H1 (cell line): ENCODE measurements around the gene WIPF3.

Source experiments
- ATF3 ChIP-seq: IDR thresholded peaks from 2 replicates; pipeline ENCODE4 v1.6.1; 2011; ENCODE audit warnings: low read depth, mild to moderate bottlenecking, low read length; ENCODE audit not compliant: insufficient read depth
- BRCA1 ChIP-seq: IDR thresholded peaks from 2 replicates; pipeline ENCODE4 v1.6.1; 2012; ENCODE audit warnings: low read depth, low read length, improper control_type of control experiment
- CTCF ChIP-seq, 3 experiments: IDR thresholded peaks; 1 replicate in 2 of 3; 2 replicates in 1 of 3; pipeline versions ENCODE4 v1.5.1 to v1.6.1; 2011; ENCODE audit warnings: low read length in 3 of 3, mild to moderate bottlenecking in 3 of 3, inconsistent platforms in 2 of 3, low read depth in 1 of 3, moderate library complexity in 1 of 3; ENCODE audit not compliant: insufficient read depth in 1 of 3; ENCODE audit errors: control extremely low read depth in 1 of 3
- EZH2 ChIP-seq: fragments of 200-600 bp; sonication (generic); IDR thresholded peaks from 2 replicates; pipeline ENCODE4 v1.7.1; 2012; ENCODE audit warnings: low read depth, mild to moderate bottlenecking, moderate library complexity, low read length, inconsistent platforms; ENCODE audit not compliant: severe bottlenecking
- MAX ChIP-seq: IDR thresholded peaks from 2 replicates; pipeline ENCODE4 v1.6.1; 2012; ENCODE audit warnings: inconsistent platforms
- POLR2A ChIP-seq, 2 experiments: IDR thresholded peaks; 1 replicate in 1 of 2; 2 replicates in 1 of 2; pipeline ENCODE4 v1.6.1; 2011; ENCODE audit warnings: low read depth in 2 of 2, low read length in 2 of 2, mild to moderate bottlenecking in 2 of 2; ENCODE audit errors: control extremely low read depth in 1 of 2
- POLR2AphosphoS5 ChIP-seq: IDR thresholded peaks from 2 replicates; pipeline ENCODE4 v1.6.1; 2011; ENCODE audit warnings: low read depth, low read length
- RFX5 ChIP-seq: IDR thresholded peaks from 2 replicates; pipeline ENCODE4 v1.6.1; 2011; ENCODE audit warnings: low read depth, low read length, improper control_type of control experiment, borderline replicate concordance
- SIX5 ChIP-seq: IDR thresholded peaks from 2 replicates; pipeline ENCODE4 v1.6.1; 2011; ENCODE audit warnings: mild to moderate bottlenecking, low read depth, low read length
- SP4 ChIP-seq: IDR thresholded peaks from 2 replicates; pipeline ENCODE4 v1.6.1; 2012; ENCODE audit warnings: low read length, inconsistent platforms
- SRF ChIP-seq: IDR thresholded peaks from 2 replicates; pipeline ENCODE4 v1.6.1; 2011; ENCODE audit warnings: mild to moderate bottlenecking, low read depth, low read length, moderate library complexity
- TCF12 ChIP-seq: IDR thresholded peaks from 2 replicates; pipeline ENCODE4 v1.6.1; 2011; ENCODE audit warnings: low read depth, mild to moderate bottlenecking, low read length
- ZNF274 ChIP-seq: IDR thresholded peaks from 2 replicates; pipeline ENCODE4 v1.7.0; 2012; ENCODE audit warnings: low read length, borderline replicate concordance; ENCODE audit errors: extremely low read depth

GRCh38 chr7:29958667-29959358 lies 152.5 kb downstream of the WIPF3 start:
- TF ChIP-seq POLR2AphosphoS5 (no peak), BRCA1 (no peak), MAX (no peak), EZH2 (no peak), CTCF (IDR thresholded peaks at IDR 0.05; ENCODE audit: control extremely low read depth in 1 of 3, insufficient read depth in 1 of 3, low read depth in 1 of 3, low read length in 3 of 3) (no peak), ATF3 (no peak), RFX5 (no peak), SP4 (no peak), SRF (no peak), POLR2A (IDR thresholded peaks at IDR 0.05; ENCODE audit: control extremely low read depth in 1 of 2, low read depth in 2 of 2, low read length in 2 of 2) (no peak), TCF12 (no peak), SIX5 (no peak), ZNF274 (no peak)
